ENCODE data around the gene LRP1.

Gene LRP1

DNA sequence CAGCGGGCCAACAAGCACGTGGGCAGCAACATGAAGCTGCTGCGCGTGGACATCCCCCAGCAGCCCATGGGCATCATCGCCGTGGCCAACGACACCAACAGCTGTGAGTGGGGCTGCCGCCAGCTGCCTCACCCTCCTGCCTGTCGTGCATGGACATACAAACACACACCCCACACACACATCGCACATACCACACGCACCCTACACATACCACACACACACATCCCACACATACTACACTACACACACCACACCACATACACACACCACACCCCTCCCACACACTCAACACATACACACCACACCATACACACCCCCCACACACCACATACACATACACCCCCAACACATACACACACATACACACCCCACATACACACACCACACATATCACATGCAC is 63.1 kb downstream of the LRP1 start:
- Histone ChIP-seq H3K4me3 (ENCODE audit: insufficient read depth, low read depth, low read length, poor library complexity, severe bottlenecking) (no peak overlapping the region), H3K27me3 (replicated peaks; ENCODE audit: control insufficient read depth, insufficient read depth, low read length, poor library complexity, severe bottlenecking) (no peaks in the 10 kb centered on the region), H3K4me1 (ENCODE audit: control insufficient read depth, insufficient read depth, low read length, poor library complexity, severe bottlenecking) (no peaks in the 10 kb centered on the region), H3K27ac (ENCODE audit: insufficient read depth, low read length, poor library complexity, severe bottlenecking) (no peak overlapping the region), H3K36me3 (ENCODE audit: control insufficient read depth, insufficient read depth, low read length) (no peaks in the 10 kb centered on the region), H3K9me3 (ENCODE audit: control insufficient read depth, low read length) (no peaks in the 10 kb centered on the region)
- no peak for DNase-seq

DNA sequence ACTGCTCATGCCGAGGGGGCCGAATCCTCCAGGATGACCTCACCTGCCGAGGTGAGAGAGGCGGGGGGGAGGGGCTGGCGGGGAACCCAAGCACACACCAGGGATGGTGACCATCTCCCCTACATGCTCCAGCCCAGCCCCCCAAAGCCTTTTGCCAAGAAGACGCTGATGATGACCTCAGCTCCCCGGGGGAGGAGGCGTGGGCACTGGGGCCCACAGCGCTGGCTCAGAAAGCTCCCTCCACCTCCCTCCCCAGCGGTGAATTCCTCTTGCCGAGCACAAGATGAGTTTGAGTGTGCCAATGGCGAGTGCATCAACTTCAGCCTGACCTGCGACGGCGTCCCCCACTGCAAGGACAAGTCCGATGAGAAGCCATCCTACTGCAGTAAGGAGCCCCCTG is 64.6 kb downstream of the LRP1 start:
- Histone ChIP-seq H3K4me1 (ENCODE audit: control insufficient read depth, insufficient read depth, low read length, poor library complexity, severe bottlenecking) (no peaks in the 10 kb centered on the region), H3K4me3 (ENCODE audit: insufficient read depth, low read depth, low read length, poor library complexity, severe bottlenecking) (no peak overlapping the region), H3K27ac (ENCODE audit: insufficient read depth, low read length, poor library complexity, severe bottlenecking) (no peak overlapping the region), H3K36me3 (ENCODE audit: control insufficient read depth, insufficient read depth, low read length) (no peaks in the 10 kb centered on the region), H3K27me3 (replicated peaks; ENCODE audit: control insufficient read depth, insufficient read depth, low read length, poor library complexity, severe bottlenecking) (no peaks in the 10 kb centered on the region), H3K9me3 (ENCODE audit: control insufficient read depth, low read length) (no peaks in the 10 kb centered on the region)
- DNase-seq = no peak

DNA sequence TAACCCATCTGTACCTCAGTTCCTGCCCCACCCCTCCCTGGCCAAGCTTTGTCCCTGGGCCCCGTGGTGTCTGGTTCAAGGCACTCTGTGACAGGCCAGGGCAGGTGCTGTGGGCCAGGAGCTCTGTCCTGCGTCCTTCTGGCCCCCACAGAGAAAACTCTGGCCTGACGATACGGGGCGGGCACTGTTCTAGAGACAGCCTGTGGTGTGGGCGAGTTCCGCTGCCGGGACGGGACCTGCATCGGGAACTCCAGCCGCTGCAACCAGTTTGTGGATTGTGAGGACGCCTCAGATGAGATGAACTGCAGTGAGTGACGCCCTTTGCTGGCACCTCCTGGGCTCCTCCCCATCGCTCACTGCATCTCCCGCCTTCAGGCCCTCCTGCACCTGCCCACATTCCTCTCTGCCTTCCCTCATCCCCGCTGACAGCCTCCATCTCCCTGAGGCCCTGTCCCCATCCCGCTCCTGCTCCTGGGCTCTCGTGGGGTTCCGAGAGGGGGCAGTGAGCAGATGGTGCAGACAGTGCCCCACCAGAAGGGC is 65.5 kb downstream of the LRP1 start:
- Histone ChIP-seq H3K4me1 (ENCODE audit: control insufficient read depth, insufficient read depth, low read length, poor library complexity, severe bottlenecking) (no peaks in the 10 kb centered on the region), H3K36me3 (ENCODE audit: control insufficient read depth, insufficient read depth, low read length) (no peaks in the 10 kb centered on the region), H3K9me3 (ENCODE audit: control insufficient read depth, low read length) (no peaks in the 10 kb centered on the region), H3K27ac (ENCODE audit: insufficient read depth, low read length, poor library complexity, severe bottlenecking) (no peak overlapping the region), H3K4me3 (ENCODE audit: insufficient read depth, low read depth, low read length, poor library complexity, severe bottlenecking) (no peak overlapping the region), H3K27me3 (replicated peaks; ENCODE audit: control insufficient read depth, insufficient read depth, low read length, poor library complexity, severe bottlenecking) (no peaks in the 10 kb centered on the region)
- no peak for DNase-seq

DNA sequence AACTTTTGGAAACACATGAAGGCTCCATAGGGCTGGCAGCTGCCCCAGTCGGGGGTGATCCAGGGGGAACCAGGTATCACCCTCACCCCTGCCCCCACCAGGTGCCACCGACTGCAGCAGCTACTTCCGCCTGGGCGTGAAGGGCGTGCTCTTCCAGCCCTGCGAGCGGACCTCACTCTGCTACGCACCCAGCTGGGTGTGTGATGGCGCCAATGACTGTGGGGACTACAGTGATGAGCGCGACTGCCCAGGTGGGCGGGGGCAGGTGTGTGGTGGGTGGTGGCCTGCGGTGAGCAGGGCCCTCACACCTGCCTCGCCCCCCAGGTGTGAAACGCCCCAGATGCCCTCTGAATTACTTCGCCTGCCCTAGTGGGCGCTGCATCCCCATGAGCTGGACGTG is 66.0 kb downstream of the LRP1 start:
- no peak overlapping the region for H3K4me3 ChIP-seq (ENCODE audit: insufficient read depth, low read depth, low read length, poor library complexity, severe bottlenecking)
- no peaks in the 10 kb centered on the region for H3K9me3 ChIP-seq (ENCODE audit: control insufficient read depth, low read length)
- H3K4me1 ChIP-seq (ENCODE audit: control insufficient read depth, insufficient read depth, low read length, poor library complexity, severe bottlenecking) = no peaks in the 10 kb centered on the region
- DNase-seq = no peak
- H3K27ac ChIP-seq (ENCODE audit: insufficient read depth, low read length, poor library complexity, severe bottlenecking) = no peak overlapping the region
- no peaks in the 10 kb centered on the region for H3K27me3 ChIP-seq (replicated peaks; ENCODE audit: control insufficient read depth, insufficient read depth, low read length, poor library complexity, severe bottlenecking)
- H3K36me3 ChIP-seq (ENCODE audit: control insufficient read depth, insufficient read depth, low read length) = no peaks in the 10 kb centered on the region

DNA sequence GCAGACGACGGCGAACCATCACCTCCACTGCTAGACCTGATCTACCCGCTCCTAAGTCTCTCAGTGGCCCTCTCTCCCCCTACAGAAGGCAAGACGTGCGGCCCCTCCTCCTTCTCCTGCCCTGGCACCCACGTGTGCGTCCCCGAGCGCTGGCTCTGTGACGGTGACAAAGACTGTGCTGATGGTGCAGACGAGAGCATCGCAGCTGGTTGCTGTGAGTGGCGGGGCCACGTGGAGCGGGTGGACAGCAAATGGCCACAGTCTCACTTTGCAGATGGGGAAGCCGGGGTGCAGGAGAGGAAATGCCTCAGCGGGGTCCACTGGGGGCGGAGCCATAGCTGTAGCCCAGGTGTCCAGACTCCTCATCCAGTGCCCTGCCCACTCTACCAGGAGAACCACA is 66.9 kb downstream of the LRP1 start:
- Histone ChIP-seq H3K4me3 (ENCODE audit: insufficient read depth, low read depth, low read length, poor library complexity, severe bottlenecking) (no peak overlapping the region), H3K27ac (ENCODE audit: insufficient read depth, low read length, poor library complexity, severe bottlenecking) (no peak overlapping the region), H3K27me3 (replicated peaks; ENCODE audit: control insufficient read depth, insufficient read depth, low read length, poor library complexity, severe bottlenecking) (no peaks in the 10 kb centered on the region), H3K9me3 (ENCODE audit: control insufficient read depth, low read length) (no peaks in the 10 kb centered on the region), H3K4me1 (ENCODE audit: control insufficient read depth, insufficient read depth, low read length, poor library complexity, severe bottlenecking) (no peaks in the 10 kb centered on the region), H3K36me3 (ENCODE audit: control insufficient read depth, insufficient read depth, low read length) (no peaks in the 10 kb centered on the region)
- DNase-seq = no peak

DNA sequence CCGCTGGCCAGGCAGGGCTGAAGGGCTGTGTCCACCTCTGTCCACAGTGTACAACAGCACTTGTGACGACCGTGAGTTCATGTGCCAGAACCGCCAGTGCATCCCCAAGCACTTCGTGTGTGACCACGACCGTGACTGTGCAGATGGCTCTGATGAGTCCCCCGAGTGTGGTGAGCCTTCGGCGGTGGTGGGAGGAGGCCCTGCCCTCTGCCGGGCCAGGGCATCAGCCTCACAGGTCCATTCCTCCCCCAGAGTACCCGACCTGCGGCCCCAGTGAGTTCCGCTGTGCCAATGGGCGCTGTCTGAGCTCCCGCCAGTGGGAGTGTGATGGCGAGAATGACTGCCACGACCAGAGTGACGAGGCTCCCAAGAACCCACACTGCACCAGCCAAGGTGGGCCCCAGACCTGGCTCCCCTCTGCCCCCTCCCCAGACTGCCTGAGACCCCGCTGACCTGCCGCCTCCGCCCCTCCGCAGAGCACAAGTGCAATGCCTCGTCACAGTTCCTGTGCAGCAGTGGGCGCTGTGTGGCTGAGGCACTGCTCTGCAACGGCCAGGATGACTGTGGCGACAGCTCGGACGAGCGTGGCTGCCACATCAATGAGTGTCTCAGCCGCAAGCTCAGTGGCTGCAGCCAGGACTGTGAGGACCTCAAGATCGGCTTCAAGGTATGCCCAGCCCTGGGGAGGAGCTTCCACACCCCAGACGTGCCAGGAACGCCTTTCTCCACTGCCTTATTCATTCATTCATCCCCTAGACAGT is 67.5 kb downstream of the LRP1 start:
- no peaks in the 10 kb centered on the region for H3K9me3 ChIP-seq (ENCODE audit: control insufficient read depth, low read length)
- no peak for DNase-seq
- H3K4me3 ChIP-seq (ENCODE audit: insufficient read depth, low read depth, low read length, poor library complexity, severe bottlenecking) = no peak overlapping the region
- no peaks in the 10 kb centered on the region for H3K27me3 ChIP-seq (replicated peaks; ENCODE audit: control insufficient read depth, insufficient read depth, low read length, poor library complexity, severe bottlenecking)
- H3K27ac ChIP-seq (ENCODE audit: insufficient read depth, low read length, poor library complexity, severe bottlenecking) = no peak overlapping the region
- H3K4me1 ChIP-seq (ENCODE audit: control insufficient read depth, insufficient read depth, low read length, poor library complexity, severe bottlenecking) = no peaks in the 10 kb centered on the region
- H3K36me3 ChIP-seq (ENCODE audit: control insufficient read depth, insufficient read depth, low read length) = no peaks in the 10 kb centered on the region

DNA sequence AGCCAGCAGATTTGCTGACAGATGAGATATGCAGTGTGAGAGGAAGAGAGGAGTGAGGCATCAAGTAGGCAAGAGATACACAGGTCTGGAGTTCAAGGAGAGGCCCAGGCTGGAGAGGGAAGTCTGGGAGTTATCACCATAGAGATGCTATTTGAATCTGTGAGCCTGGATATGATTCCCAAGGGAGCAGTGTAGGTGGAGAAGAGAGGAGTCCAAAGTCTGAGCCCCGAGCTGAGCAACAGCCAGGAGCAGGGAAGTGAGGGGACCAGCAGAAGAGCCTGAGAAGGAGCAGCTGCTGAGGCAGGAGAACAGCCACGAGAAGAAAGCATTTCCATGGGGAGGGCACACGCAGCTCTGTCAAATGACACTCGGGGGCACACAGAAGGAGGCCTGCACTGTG is 68.2 kb downstream of the LRP1 start:
- H3K27ac ChIP-seq (ENCODE audit: insufficient read depth, low read length, poor library complexity, severe bottlenecking) = no peak overlapping the region
- H3K9me3 ChIP-seq (ENCODE audit: control insufficient read depth, low read length) = no peaks in the 10 kb centered on the region
- no peaks in the 10 kb centered on the region for H3K4me1 ChIP-seq (ENCODE audit: control insufficient read depth, insufficient read depth, low read length, poor library complexity, severe bottlenecking)
- no peaks in the 10 kb centered on the region for H3K36me3 ChIP-seq (ENCODE audit: control insufficient read depth, insufficient read depth, low read length)
- no peaks in the 10 kb centered on the region for H3K27me3 ChIP-seq (replicated peaks; ENCODE audit: control insufficient read depth, insufficient read depth, low read length, poor library complexity, severe bottlenecking)
- H3K4me3 ChIP-seq (ENCODE audit: insufficient read depth, low read depth, low read length, poor library complexity, severe bottlenecking) = no peak overlapping the region
- no peak for DNase-seq

DNA sequence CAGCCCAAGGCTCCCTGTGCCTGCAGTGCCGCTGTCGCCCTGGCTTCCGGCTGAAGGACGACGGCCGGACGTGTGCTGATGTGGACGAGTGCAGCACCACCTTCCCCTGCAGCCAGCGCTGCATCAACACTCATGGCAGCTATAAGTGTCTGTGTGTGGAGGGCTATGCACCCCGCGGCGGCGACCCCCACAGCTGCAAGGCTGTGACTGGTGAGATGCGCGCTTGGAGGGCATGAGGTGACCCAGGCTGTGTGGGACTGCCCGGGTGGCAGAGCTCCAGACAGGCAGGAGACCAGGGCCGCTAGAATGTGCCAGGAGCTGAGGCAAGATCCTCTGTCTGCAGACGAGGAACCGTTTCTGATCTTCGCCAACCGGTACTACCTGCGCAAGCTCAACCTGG is 68.7 kb downstream of the LRP1 start:
- Histone ChIP-seq H3K27ac (ENCODE audit: insufficient read depth, low read length, poor library complexity, severe bottlenecking) (no peak overlapping the region), H3K27me3 (replicated peaks; ENCODE audit: control insufficient read depth, insufficient read depth, low read length, poor library complexity, severe bottlenecking) (no peaks in the 10 kb centered on the region), H3K4me1 (ENCODE audit: control insufficient read depth, insufficient read depth, low read length, poor library complexity, severe bottlenecking) (no peaks in the 10 kb centered on the region), H3K4me3 (ENCODE audit: insufficient read depth, low read depth, low read length, poor library complexity, severe bottlenecking) (no peak overlapping the region), H3K36me3 (ENCODE audit: control insufficient read depth, insufficient read depth, low read length) (no peaks in the 10 kb centered on the region), H3K9me3 (ENCODE audit: control insufficient read depth, low read length) (no peaks in the 10 kb centered on the region)
- DNase-seq = no peak

DNA sequence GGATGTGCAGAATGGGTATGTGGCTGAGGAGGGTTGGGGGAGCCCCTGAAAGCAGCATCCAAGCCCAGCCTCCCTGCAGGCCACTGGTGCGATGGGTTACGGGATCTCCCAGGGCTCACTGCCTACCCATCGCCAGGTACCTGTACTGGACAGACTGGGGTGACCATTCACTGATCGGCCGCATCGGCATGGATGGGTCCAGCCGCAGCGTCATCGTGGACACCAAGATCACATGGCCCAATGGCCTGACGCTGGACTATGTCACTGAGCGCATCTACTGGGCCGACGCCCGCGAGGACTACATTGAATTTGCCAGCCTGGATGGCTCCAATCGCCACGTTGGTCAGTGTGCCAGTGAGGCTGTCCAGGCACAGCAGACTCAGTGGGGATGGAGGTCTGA is 70.0 kb downstream of the LRP1 start:
- Histone ChIP-seq H3K9me3 (ENCODE audit: control insufficient read depth, low read length) (no peaks in the 10 kb centered on the region), H3K4me3 (ENCODE audit: insufficient read depth, low read depth, low read length, poor library complexity, severe bottlenecking) (no peak overlapping the region), H3K27me3 (replicated peaks; ENCODE audit: control insufficient read depth, insufficient read depth, low read length, poor library complexity, severe bottlenecking) (no peaks in the 10 kb centered on the region), H3K27ac (ENCODE audit: insufficient read depth, low read length, poor library complexity, severe bottlenecking) (no peak overlapping the region), H3K4me1 (ENCODE audit: control insufficient read depth, insufficient read depth, low read length, poor library complexity, severe bottlenecking) (no peaks in the 10 kb centered on the region), H3K36me3 (ENCODE audit: control insufficient read depth, insufficient read depth, low read length) (no peaks in the 10 kb centered on the region)
- DNase-seq = no peak

DNA sequence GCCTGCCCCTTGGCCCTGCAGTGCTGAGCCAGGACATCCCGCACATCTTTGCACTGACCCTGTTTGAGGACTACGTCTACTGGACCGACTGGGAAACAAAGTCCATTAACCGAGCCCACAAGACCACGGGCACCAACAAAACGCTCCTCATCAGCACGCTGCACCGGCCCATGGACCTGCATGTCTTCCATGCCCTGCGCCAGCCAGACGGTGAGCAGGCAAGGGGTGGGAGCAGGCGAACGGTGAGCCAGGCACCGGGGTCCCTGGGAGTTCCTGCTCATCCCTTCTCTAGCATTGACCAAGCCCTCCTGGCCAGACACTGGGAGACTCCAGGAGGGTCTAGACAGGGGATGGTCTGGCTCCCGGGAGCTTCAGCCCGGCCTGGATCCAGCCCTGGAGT is 70.9 kb downstream of the LRP1 start:
- Histone ChIP-seq H3K27ac (ENCODE audit: insufficient read depth, low read length, poor library complexity, severe bottlenecking) (no peak overlapping the region), H3K4me1 (ENCODE audit: control insufficient read depth, insufficient read depth, low read length, poor library complexity, severe bottlenecking) (no peaks in the 10 kb centered on the region), H3K36me3 (ENCODE audit: control insufficient read depth, insufficient read depth, low read length) (no peaks in the 10 kb centered on the region), H3K27me3 (replicated peaks; ENCODE audit: control insufficient read depth, insufficient read depth, low read length, poor library complexity, severe bottlenecking) (no peaks in the 10 kb centered on the region), H3K4me3 (ENCODE audit: insufficient read depth, low read depth, low read length, poor library complexity, severe bottlenecking) (no peak overlapping the region), H3K9me3 (ENCODE audit: control insufficient read depth, low read length) (no peaks in the 10 kb centered on the region)
- DNase-seq = no peak

Data from effector memory CD4-positive, alpha-beta T cell (primary cell).